HT1080 (cell line): ENCODE results near the gene OR4F6. TPM values are rescaled to one million over a fixed set of nuclear protein-coding genes. Genes with fewer than 3 reads are reported as not detected.

Source experiments
- DNase-seq: peaks from one replicate; pipeline ENCODE4 v3.0.0-alpha.2; 2015; ENCODE audit warnings: low read depth
- small RNA-seq: library from RNA; depleted of rRNA; stranded (forward); fragments of <200 nt; gene quantifications from one replicate; pipeline ENCODE3, GENCODE V24; 2014
- total RNA-seq: library from RNA; depleted of rRNA; stranded (reverse); fragments of >200 nt; shearing (Covaris generic); gene quantifications from 2 replicates; pipeline ENCODE4 v1.2.3, GENCODE V29; 2014; rRNA removed

The OR4F6 gene
- total RNA-seq, 1 experiment from 2014 or later = 0.14 TPM

- no peak for DNase-seq
Measured at GRCh38 chr15:101804375-101804774, 1.1 kb downstream of the OR4F6 start.

DNA sequence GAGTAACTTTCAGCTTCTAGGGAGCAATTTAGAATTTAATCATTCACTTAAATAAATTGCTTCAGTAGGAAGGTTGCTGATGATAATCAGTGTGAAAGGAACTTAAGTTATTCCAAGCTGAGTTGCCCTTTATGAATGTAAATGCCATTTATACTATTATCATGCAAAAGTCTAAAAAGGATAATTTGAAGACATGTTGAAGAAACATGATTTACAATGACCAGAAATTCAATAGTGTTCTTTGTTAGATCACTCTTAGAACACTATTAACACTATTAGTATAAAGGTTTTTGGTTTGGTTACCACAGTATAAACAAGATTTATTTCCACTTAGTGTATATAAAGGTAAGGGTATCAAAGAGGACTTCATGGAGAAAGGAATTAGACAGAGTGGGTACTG is 1.6 kb downstream of the OR4F6 start:
- DNase-seq = no peak

DNA sequence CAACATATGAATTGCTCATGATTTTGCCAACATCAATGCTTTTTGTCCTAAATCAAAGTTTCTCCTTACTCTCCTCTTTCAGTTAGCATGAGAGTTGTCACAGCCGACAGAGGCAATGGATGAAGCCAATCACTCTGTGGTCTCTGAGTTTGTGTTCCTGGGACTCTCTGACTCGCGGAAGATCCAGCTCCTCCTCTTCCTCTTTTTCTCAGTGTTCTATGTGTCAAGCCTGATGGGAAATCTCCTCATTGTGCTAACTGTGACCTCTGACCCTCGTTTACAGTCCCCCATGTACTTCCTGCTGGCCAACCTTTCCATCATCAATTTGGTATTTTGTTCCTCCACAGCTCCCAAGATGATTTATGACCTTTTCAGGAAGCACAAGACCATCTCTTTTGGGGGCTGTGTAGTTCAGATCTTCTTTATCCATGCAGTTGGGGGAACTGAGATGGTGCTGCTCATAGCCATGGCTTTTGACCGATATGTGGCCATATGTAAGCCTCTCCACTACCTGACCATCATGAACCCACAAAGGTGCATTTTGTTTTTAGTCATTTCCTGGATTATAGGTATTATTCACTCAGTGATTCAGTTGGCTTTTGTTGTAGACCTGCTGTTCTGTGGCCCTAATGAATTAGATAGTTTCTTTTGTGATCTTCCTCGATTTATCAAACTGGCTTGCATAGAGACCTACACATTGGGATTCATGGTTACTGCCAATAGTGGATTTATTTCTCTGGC is 2.5 kb downstream of the OR4F6 start:
- DNase-seq = peak; percentile 61

- DNase-seq = peak; percentile 91
Measured at GRCh38 chr15:101807345-101807945, 4.1 kb downstream of the OR4F6 start.

DNA sequence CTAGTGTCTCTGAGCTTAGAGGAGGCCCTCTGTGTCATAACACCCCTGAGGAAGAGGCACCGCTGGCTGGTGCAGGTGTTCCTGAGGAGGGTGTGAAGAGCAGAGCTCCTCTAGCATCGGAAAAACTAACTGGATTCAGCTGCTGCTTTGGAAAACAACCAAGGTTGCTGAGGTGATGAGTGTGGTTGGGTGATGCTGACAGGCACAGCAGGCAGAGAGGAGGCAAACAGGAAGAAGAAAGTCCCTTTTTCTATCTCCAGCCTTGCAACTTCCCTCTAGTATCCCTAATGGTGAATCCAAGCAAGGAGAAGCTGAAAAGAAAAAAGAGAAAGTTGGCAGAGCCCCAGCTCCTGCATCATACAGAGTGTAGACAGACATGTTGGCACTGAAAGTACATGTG is 4.9 kb downstream of the OR4F6 start:
- DNase-seq = peak; percentile 80

- DNase-seq = no peak
Measured at GRCh38 chr15:101810456-101810855, 7.1 kb downstream of the OR4F6 start.

DNA sequence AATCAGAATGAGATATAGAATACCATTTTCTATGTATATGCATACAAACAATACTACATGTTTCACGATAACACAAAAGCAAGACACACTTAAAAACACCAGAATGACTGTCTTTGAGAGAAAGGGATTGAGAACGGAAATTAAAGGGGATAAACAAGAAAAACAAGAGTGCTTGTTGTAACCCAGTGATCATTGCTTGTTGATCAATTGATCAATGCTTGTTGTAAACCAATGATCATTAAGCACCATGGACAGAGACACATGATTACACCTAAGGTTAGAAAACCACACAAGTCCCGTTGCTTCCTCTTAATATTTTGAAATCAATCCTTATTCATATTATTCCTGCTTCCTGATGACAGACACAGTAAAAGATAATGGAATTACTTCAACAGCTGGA is 7.6 kb downstream of the OR4F6 start:
- DNase-seq = no peak

- no peak for DNase-seq
Measured at GRCh38 chr15:101811902-101812301, 8.6 kb downstream of the OR4F6 start, which contains the start of gene OR4F15. TSS of gene OR4F15 (plus strand) at chr15:101812202. CDS start at chr15:101818187, 5,985 bp downstream.

- DNase-seq = peak; percentile 33
Measured at GRCh38 chr15:101813803-101814534, 10.7 kb downstream of the OR4F6 start.

DNA sequence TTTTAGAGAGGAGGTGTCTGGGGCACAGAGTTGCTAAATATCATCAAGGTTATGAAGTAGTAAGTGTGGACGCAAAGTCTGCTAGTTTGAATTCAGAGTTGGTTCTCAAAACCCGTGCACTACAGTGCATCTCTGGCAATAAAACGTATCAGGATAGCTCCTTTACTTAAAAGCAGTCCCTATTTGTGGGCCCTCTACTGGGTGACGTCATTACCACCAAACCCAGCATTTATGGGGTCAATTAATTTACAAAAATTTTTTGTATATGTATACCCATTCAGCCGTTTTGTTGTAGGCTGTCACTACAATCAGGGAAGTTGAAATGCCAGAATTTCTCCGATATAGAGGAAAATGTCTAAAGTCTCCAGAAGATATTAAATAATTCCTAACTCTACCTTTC is 17.5 kb downstream of the OR4F6 start:
- DNase-seq = no peak

DNA sequence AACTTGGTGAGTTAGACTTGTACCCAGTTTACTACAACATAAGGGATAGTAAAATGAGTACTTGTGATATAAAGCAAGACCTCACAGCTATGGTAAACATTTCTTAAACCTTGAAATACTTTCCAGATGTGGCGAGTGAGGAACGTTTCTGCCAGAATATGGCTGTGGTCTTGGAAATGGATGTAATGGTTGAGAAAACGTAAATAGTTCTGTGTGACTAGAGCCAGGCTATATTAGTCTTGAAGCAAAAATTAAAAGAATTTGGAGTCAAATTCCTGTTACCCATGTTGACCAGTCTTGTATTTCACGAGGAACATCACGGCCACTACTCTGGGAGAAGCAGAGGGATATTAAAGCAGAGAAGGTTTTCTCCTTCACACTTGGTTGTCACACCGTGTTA is 23.9 kb downstream of the OR4F6 start:
- DNase-seq = no peak

DNA sequence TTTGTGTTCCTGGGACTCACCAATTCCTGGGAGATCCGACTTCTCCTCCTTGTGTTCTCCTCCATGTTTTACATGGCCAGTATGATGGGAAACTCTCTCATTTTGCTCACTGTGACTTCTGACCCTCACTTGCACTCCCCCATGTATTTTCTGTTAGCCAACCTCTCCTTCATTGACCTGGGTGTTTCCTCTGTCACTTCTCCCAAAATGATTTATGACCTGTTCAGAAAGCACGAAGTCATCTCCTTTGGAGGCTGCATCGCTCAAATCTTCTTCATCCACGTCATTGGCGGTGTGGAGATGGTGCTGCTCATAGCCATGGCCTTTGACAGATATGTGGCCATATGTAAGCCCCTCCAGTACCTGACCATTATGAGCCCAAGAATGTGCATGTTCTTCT is 25.5 kb downstream of the OR4F6 start:
- no peak for DNase-seq

- DNase-seq = no peak
Measured at GRCh38 chr15:101841656-101842055, 38.3 kb downstream of the OR4F6 start.

DNA sequence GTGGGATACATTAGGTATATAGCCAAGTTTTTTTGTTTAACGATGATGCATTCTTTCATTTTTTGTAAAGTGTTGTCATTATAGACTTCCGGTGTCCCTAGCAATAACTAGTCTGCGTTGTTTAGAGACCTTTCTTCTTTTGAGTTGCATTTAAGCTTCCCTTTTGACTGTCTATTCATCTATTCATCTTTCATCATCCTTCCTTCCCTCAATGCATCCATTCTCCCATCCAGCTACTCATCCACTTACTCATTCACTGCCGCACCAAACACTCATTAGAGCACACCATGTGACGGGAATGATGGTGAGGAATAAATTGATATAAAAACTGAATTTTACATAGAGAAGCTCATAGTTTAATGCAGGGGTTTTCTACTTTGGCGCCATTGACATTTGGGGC is 41.6 kb downstream of the OR4F6 start:
- peak; percentile 8 for DNase-seq

DNA sequence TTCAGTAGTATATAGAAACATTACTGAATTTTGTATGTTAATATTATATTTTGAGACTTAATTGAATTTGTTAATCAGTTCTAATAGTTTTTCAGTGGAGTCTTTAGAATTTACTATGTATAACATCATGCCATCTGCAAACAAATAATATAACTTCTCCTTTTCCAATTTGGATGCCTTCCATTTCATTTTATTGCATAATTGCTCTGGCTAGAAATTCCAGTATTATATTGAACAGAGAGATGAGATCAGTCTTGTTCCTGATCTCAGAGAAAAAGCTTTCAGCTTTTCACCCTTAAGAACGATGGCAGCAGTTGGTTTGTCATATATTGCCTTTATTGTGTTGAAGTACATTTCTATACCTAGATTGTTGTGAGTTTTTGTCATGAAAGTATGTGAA is 49.0 kb downstream of the OR4F6 start:
- no peak for DNase-seq

Small RNA genes within 50 kb of the gene (small RNA-seq; reads per million reads assigned to genes)
- gene RN7SL209P = not detected

Other genes with a start within 250 kb of the OR4F6 start
- 68.4 and 80.1 TPM in 2 replicates for gene TM2D3, start 151.1 kb upstream of the OR4F6 start, total RNA-seq
- gene TARS3, start 79.0 kb upstream of the OR4F6 start, total RNA-seq = 7.1 and 10.9 TPM in 2 replicates
- 0.30 and 0.51 TPM in 2 replicates for gene OR4F15, start 8.7 kb downstream of the OR4F6 start, total RNA-seq